ENCODE data around the gene SLC22A25. TPM values are rescaled to one million over a fixed set of nuclear protein-coding genes. Genes with fewer than 3 reads are reported as not detected.
"Not testable (repeated sequence)": the region's sequence is repeated elsewhere in the genome, so short reads cannot be mapped to it uniquely, and the experiment has no call there.

Gene SLC22A25
- total and polyA plus RNA-seq, 3 experiments from 2014 or later: not detected

DNA sequence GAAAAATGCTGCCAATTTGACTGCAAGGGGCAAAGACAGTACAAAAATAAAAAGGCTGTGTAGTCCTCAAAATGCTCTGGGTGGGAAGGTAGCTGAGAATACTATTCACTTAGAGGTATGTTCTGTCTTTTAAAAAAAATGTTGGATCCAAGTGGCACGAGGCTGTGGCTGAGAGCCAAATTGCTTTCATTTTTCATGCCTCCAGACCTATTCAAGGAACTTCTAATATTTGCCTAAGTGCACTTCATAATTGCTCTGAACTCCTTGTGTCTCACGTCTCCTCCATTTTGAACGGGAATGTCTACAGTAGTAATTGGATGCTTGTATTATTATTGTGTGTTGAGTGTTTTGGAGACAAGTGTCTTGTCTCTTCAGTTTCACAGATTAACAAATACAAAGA lies 19.1 kb upstream of the SLC22A25 start:
- DNase-seq: no peak
- POLR2A ChIA-PET: no interaction called here
- H3K4me1 Mint-ChIP-seq: no peaks in the 10 kb centered on the region
- H3K27ac Mint-ChIP-seq: no peak overlapping the region
- H3K36me3 Mint-ChIP-seq: no peaks in the 10 kb centered on the region
- Histone ChIP-seq H3K27me3 (ENCODE audit: insufficient read depth, low read length, poor library complexity, severe bottlenecking) (no peaks in the 10 kb centered on the region), H3K27ac (ENCODE audit: low read depth, low read length) (no peak overlapping the region), H3K36me3 (ENCODE audit: insufficient read depth, low read length) (no peaks in the 10 kb centered on the region), H3K4me3 (ENCODE audit: low read length) (no peak overlapping the region), H3K9me3 (ENCODE audit: low read length) (no peaks in the 10 kb centered on the region), H3K4me1 (ENCODE audit: insufficient read depth, low read length) (no peaks in the 10 kb centered on the region)
- CTCF ChIA-PET: no interaction called here
- no peaks in the 10 kb centered on the region for H3K9me3 Mint-ChIP-seq
- H3K4me3 Mint-ChIP-seq: no peak overlapping the region
- H3K27me3 Mint-ChIP-seq: peaks cover 25 to 55% of the 10 kb centered on the region in 2 donors

DNA sequence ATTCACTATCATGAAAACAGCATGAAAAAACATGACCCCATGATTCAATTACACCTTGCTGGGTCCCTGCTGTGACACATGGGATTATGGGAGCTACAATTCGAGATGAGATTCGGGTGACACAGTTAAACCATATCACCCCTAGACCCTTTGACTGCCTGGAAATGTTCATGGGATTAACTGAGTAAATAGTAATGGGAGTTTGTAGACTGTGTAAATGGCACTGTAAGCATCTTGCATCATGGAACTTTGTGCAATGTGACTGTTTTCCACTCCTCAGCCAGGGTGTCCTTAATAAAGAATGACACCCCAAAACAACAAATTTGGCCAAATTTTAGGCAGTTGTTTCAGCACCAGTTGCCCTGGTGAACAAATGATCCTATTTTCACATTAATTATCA lies 7.9 kb upstream of the SLC22A25 start:
- H3K27ac ChIP-seq (ENCODE audit: low read depth, low read length): no peak overlapping the region
- no peak overlapping the region for H3K27ac Mint-ChIP-seq
- no peak overlapping the region for H3K4me3 ChIP-seq (ENCODE audit: low read length)
- no peaks in the 10 kb centered on the region for H3K4me1 Mint-ChIP-seq
- DNase-seq: no peak
- no peaks in the 10 kb centered on the region for H3K9me3 ChIP-seq (ENCODE audit: low read length)
- no peaks in the 10 kb centered on the region for H3K36me3 ChIP-seq (ENCODE audit: insufficient read depth, low read length)
- H3K36me3 Mint-ChIP-seq: no peaks in the 10 kb centered on the region
- no peak overlapping the region for H3K4me3 Mint-ChIP-seq
- H3K27me3 Mint-ChIP-seq: peaks cover 14 to 42% of the 10 kb centered on the region in 2 donors
- H3K4me1 ChIP-seq (ENCODE audit: insufficient read depth, low read length): no peaks in the 10 kb centered on the region
- H3K9me3 Mint-ChIP-seq: peaks cover 0 to 4% (median 0%) of the 10 kb centered on the region in 5 donors
- POLR2A ChIA-PET: no interaction called here
- peaks cover 5% of the 10 kb centered on the region for H3K27me3 ChIP-seq (ENCODE audit: insufficient read depth, low read length, poor library complexity, severe bottlenecking)
- CTCF ChIA-PET: no interaction called here

DNA sequence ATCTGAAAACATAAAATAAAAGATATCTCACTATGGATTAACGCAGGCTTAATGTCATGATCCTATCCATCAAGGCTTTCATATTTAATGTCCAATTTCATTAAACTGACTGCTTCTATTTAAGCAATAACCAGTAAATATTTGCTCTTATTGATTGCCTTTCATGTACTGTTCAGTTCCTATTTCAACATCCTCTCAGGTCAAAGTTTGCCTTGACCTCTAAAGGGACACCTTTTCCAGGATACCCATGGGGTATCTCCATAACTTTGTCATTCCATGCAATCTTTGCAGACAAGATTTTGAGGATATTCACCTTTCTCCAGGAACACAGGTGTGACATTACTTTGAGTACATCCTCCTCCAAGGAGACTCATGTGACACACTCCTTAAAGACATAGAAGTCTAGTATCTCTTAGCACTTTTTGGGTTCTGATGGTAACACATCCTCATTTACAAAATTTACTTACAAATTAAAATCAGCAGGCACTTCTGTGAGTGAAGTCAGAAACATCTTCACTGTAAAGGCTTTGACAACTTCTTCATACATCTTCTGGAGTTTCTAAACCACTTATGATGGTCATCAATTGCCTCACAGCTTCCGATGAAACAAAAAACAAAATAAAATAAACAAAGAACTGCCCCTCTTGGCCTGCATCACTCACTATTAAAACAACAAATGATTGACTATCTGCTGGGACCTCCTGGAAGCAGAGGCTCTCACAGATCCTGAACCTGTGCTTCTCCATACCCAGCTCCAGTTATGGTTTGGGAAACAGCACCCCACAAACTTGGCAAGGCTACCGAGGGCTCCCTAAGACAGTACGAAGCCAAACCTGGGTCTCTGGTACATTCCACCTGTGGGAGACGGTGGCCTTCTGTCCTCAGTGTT lies 7.0 kb upstream of the SLC22A25 start:
- Histone ChIP-seq H3K4me3 (ENCODE audit: low read length) (no peak overlapping the region), H3K4me1 (ENCODE audit: insufficient read depth, low read length) (no peaks in the 10 kb centered on the region), H3K9me3 (ENCODE audit: low read length) (no peaks in the 10 kb centered on the region), H3K27me3 (ENCODE audit: insufficient read depth, low read length, poor library complexity, severe bottlenecking) (peaks cover 9% of the 10 kb centered on the region), H3K27ac (ENCODE audit: low read depth, low read length) (no peak overlapping the region), H3K36me3 (ENCODE audit: insufficient read depth, low read length) (no peaks in the 10 kb centered on the region)
- H3K4me1 Mint-ChIP-seq: no peaks in the 10 kb centered on the region
- no peaks in the 10 kb centered on the region for H3K36me3 Mint-ChIP-seq
- DNase-seq: no peak
- H3K27me3 Mint-ChIP-seq: peaks cover 16 to 46% of the 10 kb centered on the region in 2 donors
- H3K27ac Mint-ChIP-seq: no peak overlapping the region
- ChIA-PET POLR2A (no interaction called here), CTCF (no interaction called here)
- no peaks in the 10 kb centered on the region for H3K9me3 Mint-ChIP-seq
- no peak overlapping the region for H3K4me3 Mint-ChIP-seq

DNA sequence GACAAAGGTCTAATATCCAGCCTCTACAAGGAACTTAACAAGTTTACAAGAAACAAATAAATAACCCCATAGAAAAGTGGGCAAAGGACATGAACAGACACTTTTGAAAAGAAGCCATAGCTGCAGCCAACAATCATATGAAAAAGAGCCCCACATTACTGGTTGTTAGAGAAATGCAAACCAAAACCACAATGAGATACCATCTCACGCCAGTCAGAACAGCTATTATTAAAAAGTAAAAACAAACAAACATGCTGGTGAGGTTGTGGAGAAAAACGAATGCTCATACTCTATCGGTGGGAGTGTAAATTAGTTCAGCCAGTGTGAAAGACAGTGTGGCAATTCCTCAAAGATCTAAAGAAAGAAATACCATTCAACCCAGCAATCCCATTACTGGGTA lies 5.6 kb upstream of the SLC22A25 start:
- CTCF ChIA-PET: no interaction called here
- H3K27ac ChIP-seq (ENCODE audit: low read depth, low read length): no peak overlapping the region

DNA sequence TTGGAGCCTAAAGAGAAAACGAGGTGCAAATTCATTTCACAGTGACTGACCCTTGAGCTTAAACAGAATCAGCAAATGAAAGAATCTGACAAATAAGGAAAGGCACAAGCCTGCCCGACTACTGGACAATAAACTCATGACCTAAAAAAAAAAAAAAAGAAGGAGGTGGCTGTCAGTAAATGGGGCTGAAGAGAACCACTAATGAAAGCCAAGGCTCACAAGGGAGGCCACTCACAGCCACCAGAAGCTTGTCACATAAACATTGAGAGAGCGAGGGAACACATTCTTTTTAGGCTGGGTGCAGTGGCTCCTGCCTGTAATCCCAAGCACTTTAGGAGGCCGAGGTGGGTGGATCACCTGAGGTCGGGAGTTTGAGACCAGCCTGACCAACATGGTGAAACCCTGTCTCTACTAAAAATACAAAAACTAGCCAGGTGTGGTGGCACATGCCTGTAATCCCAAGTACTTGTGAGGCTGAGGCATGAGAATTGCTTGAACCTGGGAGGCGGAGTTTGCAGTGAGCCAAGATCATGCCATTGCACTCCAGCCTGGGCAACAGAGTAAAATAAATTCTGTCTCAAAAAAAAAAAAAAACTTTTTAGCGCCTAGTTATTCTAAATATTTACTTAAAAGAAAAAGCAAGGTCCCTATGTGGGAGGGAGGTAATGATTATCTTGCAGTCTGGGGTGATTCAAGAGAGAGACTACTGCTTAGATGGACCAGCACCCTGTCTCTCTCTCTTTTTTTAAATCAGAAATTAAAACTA lies 4.0 kb upstream of the SLC22A25 start:
- H3K36me3 Mint-ChIP-seq; H3K4me3 ChIP-seq (ENCODE audit: low read length); H3K27ac Mint-ChIP-seq; H3K9me3 ChIP-seq (ENCODE audit: low read length); H3K4me3 Mint-ChIP-seq; H3K27ac ChIP-seq (ENCODE audit: low read depth, low read length); DNase-seq; H3K36me3 ChIP-seq (ENCODE audit: insufficient read depth, low read length); H3K4me1 ChIP-seq (ENCODE audit: insufficient read depth, low read length); H3K9me3 Mint-ChIP-seq; CTCF ChIA-PET; H3K27me3 ChIP-seq (ENCODE audit: insufficient read depth, low read length, poor library complexity, severe bottlenecking); POLR2A ChIA-PET; H3K4me1 Mint-ChIP-seq: not testable (repeated sequence)
- H3K27me3 Mint-ChIP-seq: peaks cover 31 to 74% of the 10 kb centered on the region in 2 donors

More for the DNA sequence above, 5.6 kb upstream of the SLC22A25 start:
- no peaks in the 10 kb centered on the region for H3K4me1 ChIP-seq (ENCODE audit: insufficient read depth, low read length)
- H3K36me3 ChIP-seq (ENCODE audit: insufficient read depth, low read length): no peaks in the 10 kb centered on the region
- no peak overlapping the region for H3K4me3 ChIP-seq (ENCODE audit: low read length)
- DNase-seq: no peak
- peaks cover 24 to 59% of the 10 kb centered on the region in 2 donors for H3K27me3 Mint-ChIP-seq
- no peaks in the 10 kb centered on the region for H3K36me3 Mint-ChIP-seq
- H3K27ac Mint-ChIP-seq: no peak overlapping the region
- POLR2A ChIA-PET: no interaction called here
- peaks cover 0 to 3% (median 0%) of the 10 kb centered on the region in 5 donors for H3K9me3 Mint-ChIP-seq
- peaks cover 9% of the 10 kb centered on the region for H3K27me3 ChIP-seq (ENCODE audit: insufficient read depth, low read length, poor library complexity, severe bottlenecking)
- H3K4me3 Mint-ChIP-seq: no peak overlapping the region
- no peaks in the 10 kb centered on the region for H3K4me1 Mint-ChIP-seq
- H3K9me3 ChIP-seq (ENCODE audit: low read length): no peaks in the 10 kb centered on the region

DNA sequence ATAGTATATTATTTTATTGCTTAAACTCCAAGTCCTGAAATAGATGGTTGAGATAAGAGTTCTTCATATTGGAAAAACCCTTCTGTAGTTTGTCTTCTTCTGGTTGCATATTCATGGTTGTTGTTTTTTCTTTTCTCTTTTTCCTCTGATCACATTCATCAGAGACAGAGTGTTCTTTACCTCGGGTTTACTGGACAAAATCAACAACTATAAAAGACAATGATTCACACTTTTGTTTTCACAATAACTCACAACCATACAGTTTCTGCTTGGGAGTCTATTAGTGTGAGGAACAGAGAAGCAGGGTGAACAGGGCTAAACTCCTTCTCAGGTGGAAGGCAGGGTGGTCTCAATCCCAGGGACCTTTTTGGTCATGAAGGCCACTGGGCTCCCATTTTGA lies 2.6 kb upstream of the SLC22A25 start:
- Mint-ChIP-seq H3K9me3 (peaks cover 0 to 3% (median 0%) of the 10 kb centered on the region in 5 donors), H3K4me3 (no peak overlapping the region), H3K4me1 (peaks cover 3 to 12% (median 4%) of the 10 kb centered on the region in 3 donors), H3K27ac (no peak overlapping the region), H3K27me3 (peaks cover 32 to 76% of the 10 kb centered on the region in 2 donors), H3K36me3 (no peaks in the 10 kb centered on the region)
- Histone ChIP-seq H3K36me3 (ENCODE audit: insufficient read depth, low read length) (no peaks in the 10 kb centered on the region), H3K27ac (ENCODE audit: low read depth, low read length) (no peak overlapping the region), H3K9me3 (ENCODE audit: low read length) (no peaks in the 10 kb centered on the region), H3K4me3 (ENCODE audit: low read length) (no peak overlapping the region), H3K27me3 (ENCODE audit: insufficient read depth, low read length, poor library complexity, severe bottlenecking) (peaks cover 9% of the 10 kb centered on the region), H3K4me1 (ENCODE audit: insufficient read depth, low read length) (peaks cover 13% of the 10 kb centered on the region)
- CTCF ChIA-PET: no interaction called here
- POLR2A ChIA-PET: no interaction called here
- no peak for DNase-seq

DNA sequence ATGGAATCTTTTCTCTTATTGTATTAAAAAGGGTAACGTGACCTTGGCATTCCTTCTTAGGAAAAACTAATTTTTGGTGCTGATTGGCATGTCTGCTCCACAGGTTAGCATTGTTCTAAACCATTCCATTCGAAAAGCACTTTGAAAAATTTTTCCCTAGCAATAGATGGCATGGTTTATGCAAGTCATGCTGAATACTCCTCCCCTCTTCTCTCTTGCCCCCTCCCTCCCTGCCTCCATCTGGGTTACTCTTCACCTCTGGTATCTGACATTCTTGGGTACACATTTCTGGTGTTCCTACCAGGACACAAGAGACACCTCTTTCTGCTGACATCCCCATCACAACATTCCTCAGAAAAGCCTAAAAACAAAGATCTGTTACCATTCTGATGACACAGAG lies 1.5 kb upstream of the SLC22A25 start:
- H3K27ac Mint-ChIP-seq: no peak overlapping the region
- Histone ChIP-seq H3K27me3 (ENCODE audit: insufficient read depth, low read length, poor library complexity, severe bottlenecking) (peaks cover 9% of the 10 kb centered on the region), H3K4me1 (ENCODE audit: insufficient read depth, low read length) (peaks cover 17% of the 10 kb centered on the region), H3K4me3 (ENCODE audit: low read length) (no peak overlapping the region), H3K36me3 (ENCODE audit: insufficient read depth, low read length) (no peaks in the 10 kb centered on the region), H3K27ac (ENCODE audit: low read depth, low read length) (no peak overlapping the region), H3K9me3 (ENCODE audit: low read length) (no peaks in the 10 kb centered on the region)
- H3K27me3 Mint-ChIP-seq: peaks cover 32 to 78% of the 10 kb centered on the region in 2 donors
- no peak for DNase-seq
- no peak overlapping the region for H3K4me3 Mint-ChIP-seq
- ChIA-PET CTCF (no interaction called here), POLR2A (no interaction called here)
- H3K36me3 Mint-ChIP-seq: no peaks in the 10 kb centered on the region
- peaks cover 0 to 3% (median 0%) of the 10 kb centered on the region in 5 donors for H3K9me3 Mint-ChIP-seq
- H3K4me1 Mint-ChIP-seq: peaks cover 3 to 12% (median 4%) of the 10 kb centered on the region in 3 donors

DNA sequence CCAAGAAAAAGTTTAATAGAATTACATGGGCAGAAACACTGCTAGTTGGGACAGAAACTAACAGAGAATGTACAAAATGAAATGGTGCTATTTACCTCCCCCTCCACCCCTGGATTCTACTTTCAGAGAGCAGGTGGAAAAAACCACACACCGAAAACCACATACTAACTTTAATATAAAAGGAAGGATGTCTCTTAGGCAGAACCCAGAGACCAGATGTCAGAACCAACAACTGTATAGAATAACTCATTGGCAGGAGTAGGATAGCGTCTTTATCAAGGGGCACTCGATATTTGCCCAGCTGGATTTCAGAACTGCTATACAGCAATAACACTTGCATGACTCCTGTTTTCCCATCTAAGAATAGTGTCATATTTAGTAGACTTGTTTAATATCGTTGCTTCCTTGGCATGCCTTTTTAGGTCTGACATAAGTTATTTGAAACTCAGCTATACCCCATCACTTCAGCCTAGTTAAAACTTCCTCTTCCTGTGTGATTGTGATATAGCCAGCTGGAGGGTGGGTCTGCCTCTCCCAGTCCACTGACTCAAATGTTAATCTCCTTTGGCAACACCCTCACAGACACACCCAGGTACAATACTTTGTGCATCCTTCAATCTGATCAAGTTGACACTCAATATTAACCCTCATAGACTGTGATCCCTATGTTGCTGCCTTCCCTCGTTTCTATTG lies 1.2 kb downstream of the SLC22A25 start:
- Mint-ChIP-seq H3K36me3 (no peaks in the 10 kb centered on the region), H3K4me1 (peaks cover 3 to 12% (median 4%) of the 10 kb centered on the region in 3 donors), H3K9me3 (peaks cover 0 to 3% (median 0%) of the 10 kb centered on the region in 5 donors), H3K27me3 (peaks cover 26 to 82% of the 10 kb centered on the region in 2 donors), H3K27ac (no peak overlapping the region), H3K4me3 (no peak overlapping the region)
- DNase-seq: no peak
- Histone ChIP-seq H3K4me1 (ENCODE audit: insufficient read depth, low read length) (peaks cover 17% of the 10 kb centered on the region), H3K9me3 (ENCODE audit: low read length) (no peaks in the 10 kb centered on the region), H3K4me3 (ENCODE audit: low read length) (no peak overlapping the region), H3K36me3 (ENCODE audit: insufficient read depth, low read length) (no peaks in the 10 kb centered on the region), H3K27me3 (ENCODE audit: insufficient read depth, low read length, poor library complexity, severe bottlenecking) (peaks cover 13% of the 10 kb centered on the region), H3K27ac (ENCODE audit: low read depth, low read length) (no peak overlapping the region)
- ChIA-PET CTCF (no interaction called here), POLR2A (no interaction called here)

Measured in CD8-positive, alpha-beta memory T cell (primary cell).